NCI-H187 treated with DMSO at 0.1 percent for 48 hours (cell line): ENCODE measurements around the gene ZNF514.
A peak's percentile ranks its signal among the peaks of the same experiment; 100 is the strongest.
"Not testable (repeated sequence)": the region's sequence is repeated elsewhere in the genome, so short reads cannot be mapped to it uniquely, and the experiment has no call there.

ENCODE experiments used
- DNase-seq: peaks from one replicate; lab custom pipeline; 2025; lab: John Stamatoyannopoulos, UW

Gene ZNF514

GRCh38 chr2:95122197-95122551 lies 37.5 kb downstream of the ZNF514 start:
- DNase-seq = no peak

GRCh38 chr2:95121407-95122196 lies 38.0 kb downstream of the ZNF514 start, which contains the start of gene MRPS5:
TSS of gene MRPS5 (minus strand) at chr2:95121808. CDS start at chr2:95121791, 17 bp downstream.
- peak; percentile 3 for DNase-seq

- no peak for DNase-seq
Measured at GRCh38 chr2:95121093-95121406, 38.6 kb downstream of the ZNF514 start.

- DNase-seq = no peak
Measured at GRCh38 chr2:95115418-95115817, 44.2 kb downstream of the ZNF514 start.

- DNase-seq = no peak
Measured at GRCh38 chr2:95113464-95113863, 46.2 kb downstream of the ZNF514 start.

GRCh38 chr2:95110395-95110794 lies 49.3 kb downstream of the ZNF514 start:
- no peak for DNase-seq

- no peak for DNase-seq
Measured at GRCh38 chr2:95109260-95109659, 50.4 kb downstream of the ZNF514 start.

GRCh38 chr2:95106081-95106480 lies 53.6 kb downstream of the ZNF514 start:
- DNase-seq = no peak

GRCh38 chr2:95104606-95105005 lies 55.0 kb downstream of the ZNF514 start:
- DNase-seq = no peak

GRCh38 chr2:95099910-95100309 lies 59.7 kb downstream of the ZNF514 start:
- no peak for DNase-seq

GRCh38 chr2:95098273-95098672 lies 61.4 kb downstream of the ZNF514 start:
- DNase-seq = not testable (repeated sequence)
